MM.1S (cell line): Measurements from ENCODE around the gene FBXO46.

ENCODE experiments used
- DNase-seq: peaks from one replicate; pipeline ENCODE4 v3.0.0-alpha.2; 2015
- H2AFZ ChIP-seq: fragments of 300-600 bp; sonication (generic); 2 replicates; pipeline ENCODE4 v1.6.0; 2016; ENCODE audit warnings: antibody characterized with exemption, low read length
- H3F3A ChIP-seq: fragments of 300-600 bp; sonication (generic); 2 replicates; pipeline ENCODE4 v1.6.1; 2016; ENCODE audit warnings: mild to moderate bottlenecking, antibody characterized with exemption, low read length, moderate library complexity, mixed read lengths; ENCODE audit not compliant: insufficient read depth
- H3K27ac ChIP-seq: fragments of 300-600 bp; sonication (generic); 2 replicates; pipeline ENCODE4 v1.5.1; 2016; ENCODE audit warnings: mild to moderate bottlenecking, low read length
- H3K27me3 ChIP-seq: fragments of 300-600 bp; sonication (generic); replicated peaks from 2 replicates; pipeline ENCODE4 v1.6.0; 2016; ENCODE audit warnings: low read length; ENCODE audit not compliant: insufficient read depth
- H3K36me3 ChIP-seq: fragments of 300-600 bp; sonication (generic); replicated peaks from 2 replicates; pipeline ENCODE4 v1.6.1; 2016; ENCODE audit warnings: mild to moderate bottlenecking, low read length, mixed read lengths; ENCODE audit not compliant: insufficient read depth
- H3K4me1 ChIP-seq: fragments of 300-600 bp; sonication (generic); 2 replicates; pipeline ENCODE4 v1.6.1; 2016; ENCODE audit warnings: low read length, mixed read lengths
- H3K4me2 ChIP-seq: fragments of 300-600 bp; sonication (generic); 2 replicates; pipeline ENCODE4 v1.6.0; 2016; ENCODE audit warnings: low read depth, low read length
- H3K4me3 ChIP-seq: fragments of 300-600 bp; sonication (generic); 2 replicates; pipeline ENCODE4 v1.5.1; 2016; ENCODE audit warnings: low read length, mixed read lengths
- H3K79me2 ChIP-seq: fragments of 300-600 bp; sonication (generic); 2 replicates; pipeline ENCODE4 v1.6.1; 2016; ENCODE audit warnings: mixed run types, low read length, mixed read lengths
- H3K9ac ChIP-seq: fragments of 300-600 bp; sonication (generic); 2 replicates; pipeline ENCODE4 v1.6.1; 2016; ENCODE audit warnings: low read length, mixed read lengths
- H3K9me2 ChIP-seq: fragments of 300-600 bp; sonication (generic); replicated peaks from 2 replicates; pipeline ENCODE4 v1.6.1; 2016; ENCODE audit warnings: mild to moderate bottlenecking, low read length, mixed read lengths; ENCODE audit not compliant: insufficient read depth
- H3K9me3 ChIP-seq: fragments of 300-600 bp; sonication (generic); replicated peaks from 2 replicates; pipeline ENCODE4 v1.6.1; 2016; ENCODE audit warnings: mild to moderate bottlenecking, low read length, mixed read lengths; ENCODE audit not compliant: insufficient read depth
- H4K20me1 ChIP-seq: fragments of 300-600 bp; sonication (generic); 2 replicates; pipeline ENCODE4 v1.6.1; 2016; ENCODE audit warnings: mild to moderate bottlenecking, low read length, moderate library complexity, mixed read lengths; ENCODE audit not compliant: insufficient read depth
- CTCF ChIP-seq: fragments of 300-600 bp; sonication (generic); IDR thresholded peaks from 2 replicates; pipeline ENCODE4 v1.5.1; 2016; ENCODE audit warnings: antibody characterized with exemption, low read length, mixed read lengths
- EZH2 ChIP-seq: fragments of 300-600 bp; sonication (generic); optimal IDR thresholded peaks from 2 replicates; pipeline ENCODE3; 2017; ENCODE audit warnings: low read depth, mild to moderate bottlenecking, antibody characterized with exemption, low read length, mixed read lengths
- EZH2phosphoT487 ChIP-seq: fragments of 300-600 bp; sonication (generic); IDR thresholded peaks from 2 replicates; pipeline ENCODE4 v1.6.1; 2018; ENCODE audit warnings: antibody characterized with exemption, low read length

The FBXO46 gene

GRCh38 chr19:45717983-45718650, 12.6 kb downstream of the FBXO46 start:
- Histone ChIP-seq H3K4me1 (peaks cover 14% of the 10 kb centered on the region), H3K36me3 (no peaks in the 10 kb centered on the region; the same call in 1 of the 2 replicates), H3K4me3 (peak overlapping the region; percentile 57), H3F3A (peaks cover 10% of the 10 kb centered on the region; the same call in 1 of the 2 replicates), H3K27me3 (no peaks in the 10 kb centered on the region), H3K9ac (peak overlapping the region; percentile 67), H3K9me3 (no peaks in the 10 kb centered on the region), H2AFZ (peak overlapping the region; percentile 23), H4K20me1 (no peaks in the 10 kb centered on the region), H3K4me2 (peak overlapping the region; percentile 80), H3K27ac (peak overlapping the region; percentile 67; the same call in 1 of the 2 replicates), H3K9me2 (no peaks in the 10 kb centered on the region), H3K79me2 (peaks cover 59% of the 10 kb centered on the region)
- TF ChIP-seq EZH2 (no peak), CTCF (no peak), EZH2phosphoT487 (no peak)
- no peak for DNase-seq

- Histone ChIP-seq H3K4me3 (peak overlapping the region; percentile 78), H3K9ac (peak overlapping the region; percentile 75), H3K79me2 (peaks cover 66% of the 10 kb centered on the region), H4K20me1 (no peaks in the 10 kb centered on the region), H3K27me3 (no peaks in the 10 kb centered on the region), H2AFZ (peak overlapping the region; percentile 67), H3K4me1 (peaks cover 14% of the 10 kb centered on the region), H3K36me3 (no peaks in the 10 kb centered on the region), H3F3A (peaks cover 10% of the 10 kb centered on the region; the same call in 1 of the 2 replicates), H3K27ac (peak overlapping the region; percentile 67; the same call in 1 of the 2 replicates), H3K9me2 (no peaks in the 10 kb centered on the region), H3K4me2 (peak overlapping the region; percentile 88), H3K9me3 (no peaks in the 10 kb centered on the region)
- TF ChIP-seq CTCF (no peak; the same call in 1 of the 2 replicates), EZH2phosphoT487 (no peak), EZH2 (no peak)
- DNase-seq: peak; percentile 99
Observed at GRCh38 chr19:45717131-45717982, 13.3 kb downstream of the FBXO46 start.

GRCh38 chr19:45716359-45717130, 14.2 kb downstream of the FBXO46 start:
- Histone ChIP-seq H3K79me2 (peaks cover 69% of the 10 kb centered on the region), H3K4me2 (peak overlapping the region; percentile 88), H3K4me3 (peak overlapping the region; percentile 78), H3K36me3 (no peaks in the 10 kb centered on the region), H3K27ac (peak overlapping the region; percentile 40; the same call in 1 of the 2 replicates), H3K27me3 (no peaks in the 10 kb centered on the region), H3K9ac (peak overlapping the region; percentile 75), H3F3A (peaks cover 10% of the 10 kb centered on the region; the same call in 1 of the 2 replicates), H4K20me1 (no peaks in the 10 kb centered on the region), H3K9me3 (no peaks in the 10 kb centered on the region), H3K4me1 (peaks cover 14% of the 10 kb centered on the region), H2AFZ (peak overlapping the region; percentile 67), H3K9me2 (no peaks in the 10 kb centered on the region)
- peak; percentile 30 for DNase-seq
- TF ChIP-seq EZH2phosphoT487 (no peak), CTCF (no peak), EZH2 (no peak)
